Right lobe of liver (tissue), 6 donors: Measurements from ENCODE around the gene MAP3K1. TPM values are rescaled to one million over a fixed set of nuclear protein-coding genes. Genes with fewer than 3 reads are reported as not detected.

ENCODE experiments used
- ATAC-seq, 4 donors: fragments of 200-7000 bp; cut with Tn5 transposase; one replicate each; pipeline ENCODE4 v1.9.1; 2020; ENCODE audit warnings: mild to moderate bottlenecking in 4 of 4, moderate library complexity in 4 of 4
- DNase-seq, 3 donors: peaks; one replicate each; pipeline ENCODE4 v3.0.0-alpha.2; 2020
- H3K27ac ChIP-seq, 3 donors: fragments of 200-600 bp; one replicate each; pipeline ENCODE4 v1.8.0; 2022
- H3K27me3 ChIP-seq, 2 donors: fragments of 200-600 bp; one replicate each; pipeline ENCODE4 v1.8.0; 2022
- H3K36me3 ChIP-seq, 4 donors: fragments of 200-600 bp; sonication (generic) in 1 of 4; one replicate each; pipeline versions ENCODE4 v1.5.1 to v1.8.0; 2017 to 2022; ENCODE audit warnings: control low read depth in 1 of 4
- H3K4me1 ChIP-seq, 4 donors: fragments of 200-600 bp; sonication (generic) in 1 of 4; one replicate each; pipeline versions ENCODE4 v1.5.1 to v1.8.0; 2017 to 2022; ENCODE audit warnings: control low read depth in 1 of 4
- H3K4me3 ChIP-seq, 3 donors: fragments of 200-600 bp; one replicate each; pipeline ENCODE4 v1.8.0; 2022
- H3K9me3 ChIP-seq, 4 donors: fragments of 200-600 bp; sonication (generic) in 1 of 4; one replicate each; pipeline versions ENCODE4 v1.5.1 to v1.8.0; 2017 to 2022; ENCODE audit warnings: control low read depth in 1 of 4
- CTCF ChIP-seq, 4 donors: fragments of 200-600 bp in 3 of 4; fragments of 450-650 bp in 1 of 4; IDR thresholded peaks; one replicate each; pipeline versions ENCODE4 v1.5.1 to v1.8.0; 2016 to 2022; ENCODE audit warnings: antibody characterized with exemption in 4 of 4, mild to moderate bottlenecking in 2 of 4
- POLR2A ChIP-seq: fragments of 450-650 bp; IDR thresholded peaks from one replicate; pipeline ENCODE4 v1.6.1; 2017; ENCODE audit warnings: antibody characterized with exemption, mild to moderate bottlenecking
- WGBS: methylation state at CpG from one replicate; pipeline ENCODE4 v1.1.6; 2018; ENCODE audit warnings: low coverage, low lambda C conversion rate; ENCODE audit not compliant: insufficient coverage; ENCODE audit errors: missing lambda C conversion rate; 5-methylcytosine and 5-hydroxymethylcytosine counted together
- intact Hi-C, 2 donors: fragments of 100-400 bp; cut with DNase I; formaldehyde crosslinking; loops; one replicate each; pipeline versions ENCODE4 v1.11.2 to v1.14.1; 2022
- total RNA-seq, 6 experiments: library from RNA; depleted of rRNA in 2 of 6; stranded (reverse); fragments of >200 nt in 2 of 6; fragmentation: NEBNext Ultra II Directional in 3 of 6; extraction: Animal tissue kit (Norgen Biotek cat#: 25700) in 3 of 6; gene quantifications; one replicate each; pipeline versions ENCODE4 v1.1.0 to v1.2.4, GENCODE V29; 2016 to 2023
- donor health status: DM: no; HTN: yes; CAD: no.
- donor health status: DM: no; HTN: no; CAD: no.
- donor health status: DM: no; HTN: no; CAD: no.
- donor health status: DM: no; HTN: yes; CAD: no.
- donor health status: DM: no; HTN: yes; CAD: no.

The MAP3K1 gene
- total RNA-seq, 6 experiments from 2014 or later: 6.3 to 10.3 (median 8.3) TPM

GRCh38 chr5:56803894-56804293, 11.5 kb upstream of the MAP3K1 start:
- 75% methylated on average over 1 of the region's 1 CpG for WGBS
- no peak for ATAC-seq
- TF ChIP-seq POLR2A (no peak), CTCF (IDR thresholded peaks at IDR 0.05) (no peak)
- H3K27ac ChIP-seq: no peak overlapping the region
- no peaks in the 10 kb centered on the region for H3K36me3 ChIP-seq
- DNase-seq: no peak
- intact Hi-C loops: no loop called here
- no peaks in the 10 kb centered on the region for H3K27me3 ChIP-seq
- no peaks in the 10 kb centered on the region for H3K9me3 ChIP-seq
- no peak overlapping the region for H3K4me3 ChIP-seq
- H3K4me1 ChIP-seq: no peaks in the 10 kb centered on the region

- H3K4me1 ChIP-seq: no peaks in the 10 kb centered on the region
- H3K27me3 ChIP-seq: no peaks in the 10 kb centered on the region
- DNase-seq (no peak), ATAC-seq (no peak)
- no peak overlapping the region for H3K4me3 ChIP-seq
- no peaks in the 10 kb centered on the region for H3K36me3 ChIP-seq
- H3K9me3 ChIP-seq: no peaks in the 10 kb centered on the region
- no peak overlapping the region for H3K27ac ChIP-seq
- WGBS: 66% methylated on average over 5 of the region's 5 CpGs
- intact Hi-C loops: no loop called here
- TF ChIP-seq CTCF (IDR thresholded peaks at IDR 0.05) (no peak), POLR2A (no peak)
Measured at GRCh38 chr5:56807679-56808078, 7.7 kb upstream of the MAP3K1 start.

GRCh38 chr5:56808211-56808610, 7.1 kb upstream of the MAP3K1 start:
- Histone ChIP-seq H3K9me3 (no peaks in the 10 kb centered on the region), H3K4me1 (no peaks in the 10 kb centered on the region), H3K36me3 (no peaks in the 10 kb centered on the region), H3K4me3 (no peak overlapping the region), H3K27ac (no peak overlapping the region), H3K27me3 (no peaks in the 10 kb centered on the region)
- WGBS: 100% methylated on average over 2 of the region's 4 CpGs
- ATAC-seq (no peak), DNase-seq (no peak)
- TF ChIP-seq POLR2A (no peak), CTCF (IDR thresholded peaks at IDR 0.05) (no peak)
- intact Hi-C loops: no loop called here

- ATAC-seq: no peak
- no peaks in the 10 kb centered on the region for H3K27me3 ChIP-seq
- intact Hi-C loops: no loop called here
Measured at GRCh38 chr5:56810826-56811225, 4.5 kb upstream of the MAP3K1 start.

More at GRCh38 chr5:56810826-56811225, 4.5 kb upstream of the MAP3K1 start:
- no peak overlapping the region for H3K27ac ChIP-seq
- no peaks in the 10 kb centered on the region for H3K36me3 ChIP-seq
- H3K4me3 ChIP-seq: no peak overlapping the region
- 90% methylated on average over 1 of the region's 1 CpG for WGBS
- no peaks in the 10 kb centered on the region for H3K4me1 ChIP-seq
- no peak for TF ChIP-seq CTCF (IDR thresholded peaks at IDR 0.05)
- TF ChIP-seq POLR2A: no peak
- no peaks in the 10 kb centered on the region for H3K9me3 ChIP-seq
- no peak for DNase-seq
